HG03521 (cell line): ENCODE results near the gene RNF149.
"Not testable (repeated sequence)": the region's sequence is repeated elsewhere in the genome, so short reads cannot be mapped to it uniquely, and the experiment has no call there.

Experiments used
- ATAC-seq: cut with Tn5 transposase; IDR thresholded peaks from one replicate; pipeline ENCODE4 v1.9.1; 2021; ENCODE audit warnings: mild to moderate bottlenecking, moderate library complexity; ENCODE audit not compliant: unreplicated experiment

The RNF149 gene

DNA sequence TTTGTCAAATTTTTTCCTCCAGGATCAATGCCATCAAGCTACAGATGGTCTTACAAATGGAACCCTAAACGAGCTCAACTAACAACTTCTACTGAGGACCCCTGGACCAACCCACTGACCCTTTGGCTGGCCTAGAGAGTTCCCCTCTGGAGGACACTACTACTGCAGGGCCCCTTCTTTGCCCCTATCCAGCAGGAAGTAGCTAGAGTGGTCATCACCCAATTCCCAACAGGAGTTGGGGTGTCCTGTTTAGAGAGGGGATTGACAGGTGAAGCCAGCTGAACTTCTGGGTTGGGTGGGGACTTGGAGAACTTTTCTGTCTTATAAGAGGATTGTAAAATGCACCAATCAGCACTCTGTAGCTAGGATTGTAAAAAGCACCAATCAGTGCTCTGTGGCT is 72.5 kb downstream of the RNF149 start:
- ATAC-seq, result not testable (repeated sequence)

- no peak for ATAC-seq
Observed at GRCh38 chr2:101234169-101234938, 74.1 kb downstream of the RNF149 start.

GRCh38 chr2:101232770-101233169 is 75.7 kb downstream of the RNF149 start:
- no peak for ATAC-seq

GRCh38 chr2:101231937-101232730 is 76.4 kb downstream of the RNF149 start:
- ATAC-seq, result no peak

GRCh38 chr2:101231240-101231639 is 77.3 kb downstream of the RNF149 start:
- ATAC-seq, result no peak

GRCh38 chr2:101230541-101231001 is 77.9 kb downstream of the RNF149 start:
- ATAC-seq, result no peak
